Measurements from ENCODE around the gene LETM1. TPM values are rescaled to one million over a fixed set of nuclear protein-coding genes. Genes with fewer than 3 reads are reported as not detected.
A peak's percentile ranks its signal among the peaks of the same experiment; 100 is the strongest.

LETM1 gene
- total RNA-seq, 1 experiment from 2014 or later = 86.3 TPM

GRCh38 chr4:1812720-1813119 lies 43.2 kb downstream of the LETM1 start:
- no peaks in the 10 kb centered on the region for H3K79me2 ChIP-seq (ENCODE audit: low read length)
- no peak overlapping the region for H3K4me2 ChIP-seq (ENCODE audit: low read length)
- ATAC-seq = no peak
- ChIA-PET POLR2A (ENCODE audit: unreplicated experiment) (no interaction called here), CTCF (no interaction called here)
- H4K20me1 ChIP-seq (ENCODE audit: low read length) = no peaks in the 10 kb centered on the region
- peaks cover 18% of the 10 kb centered on the region; the same call in 1 of the 2 replicates for H3K36me3 ChIP-seq (ENCODE audit: low read depth, low read length)
- TF ChIP-seq EZH2phosphoT487 (IDR thresholded peaks at IDR 0.05; ENCODE audit: borderline replicate concordance, low read length) (no peak), EZH2 (IDR thresholded peaks at IDR 0.05; ENCODE audit: low read length, unreplicated experiment) (no peak), CTCF (conservative IDR thresholded peaks at IDR 0.05; ENCODE audit: low read depth, low read length) (no peak)
- DNase-seq = no peak
- no TSS peak for BruUV-seq (replicated peaks)
- H2AFZ ChIP-seq (ENCODE audit: low read length) = no peak overlapping the region
- H3K9ac ChIP-seq (ENCODE audit: low read length) = no peak overlapping the region
- H3K4me1 ChIP-seq (ENCODE audit: insufficient read depth, low read length) = no peaks in the 10 kb centered on the region
- no peaks in the 10 kb centered on the region for H3K9me2 ChIP-seq (replicated peaks; ENCODE audit: low read length)
- H3K27ac ChIP-seq (ENCODE audit: low read length) = no peak overlapping the region
- H3F3A ChIP-seq (ENCODE audit: low read length, unreplicated experiment) = no peaks in the 10 kb centered on the region
- intact Hi-C loops (cut with micrococcal nuclease) = no loop called here
- H3K27me3 ChIP-seq (ENCODE audit: low read length) = no peaks in the 10 kb centered on the region
- H3K9me3 ChIP-seq (ENCODE audit: low read length) = no peaks in the 10 kb centered on the region
- no peak overlapping the region for H3K4me3 ChIP-seq (ENCODE audit: low read length)

DNA sequence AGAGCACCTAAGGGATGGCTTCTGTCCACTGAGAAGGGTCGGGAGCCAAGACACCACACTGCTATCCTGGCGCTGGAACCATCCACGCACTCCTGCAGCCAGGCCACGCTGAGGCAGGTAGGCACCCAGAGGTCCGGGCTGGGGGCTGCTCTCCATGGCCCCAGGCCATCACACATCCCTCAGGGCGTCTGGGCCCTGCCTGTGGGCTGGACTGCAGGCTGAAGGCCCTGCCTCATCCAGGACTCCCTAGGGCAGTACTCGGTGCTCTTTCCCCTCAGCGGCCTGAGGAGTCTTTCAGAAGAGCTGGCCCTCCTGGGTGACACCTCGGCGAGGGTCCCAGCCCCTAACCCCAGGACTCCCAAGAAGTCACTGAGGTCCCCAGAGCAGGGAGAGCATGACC lies 45.2 kb downstream of the LETM1 start:
- no peak overlapping the region for H2AFZ ChIP-seq (ENCODE audit: low read length)
- no peak overlapping the region for H3K4me3 ChIP-seq (ENCODE audit: low read length)
- DNase-seq (no peak), ATAC-seq (no peak)
- TF ChIP-seq CTCF (conservative IDR thresholded peaks at IDR 0.05; ENCODE audit: low read depth, low read length) (no peak), EZH2 (IDR thresholded peaks at IDR 0.05; ENCODE audit: low read length, unreplicated experiment) (no peak), EZH2phosphoT487 (IDR thresholded peaks at IDR 0.05; ENCODE audit: borderline replicate concordance, low read length) (no peak)
- H3K9me2 ChIP-seq (replicated peaks; ENCODE audit: low read length) = no peaks in the 10 kb centered on the region
- H3K9ac ChIP-seq (ENCODE audit: low read length) = no peak overlapping the region
- no peaks in the 10 kb centered on the region for H3K4me1 ChIP-seq (ENCODE audit: insufficient read depth, low read length)
- BruUV-seq (replicated peaks) = no TSS peak
- ChIA-PET POLR2A (ENCODE audit: unreplicated experiment) (no interaction called here), CTCF (no interaction called here)
- no peaks in the 10 kb centered on the region for H3K79me2 ChIP-seq (ENCODE audit: low read length)
- no peaks in the 10 kb centered on the region for H3K9me3 ChIP-seq (ENCODE audit: low read length)
- no peak overlapping the region for H3K27ac ChIP-seq (ENCODE audit: low read length)
- no peaks in the 10 kb centered on the region for H3F3A ChIP-seq (ENCODE audit: low read length, unreplicated experiment)
- intact Hi-C loops (cut with micrococcal nuclease) = loop anchor here (1.0 kb wide), 1 partner anchor 64 kb away; no protein-coding TSS in a partner anchor
- no peak overlapping the region for H3K4me2 ChIP-seq (ENCODE audit: low read length)
- no peaks in the 10 kb centered on the region for H3K27me3 ChIP-seq (ENCODE audit: low read length)
- H4K20me1 ChIP-seq (ENCODE audit: low read length) = no peaks in the 10 kb centered on the region
- peaks cover 7% of the 10 kb centered on the region; the same call in 1 of the 2 replicates for H3K36me3 ChIP-seq (ENCODE audit: low read depth, low read length)

GRCh38 chr4:1809754-1810502 lies 46.0 kb downstream of the LETM1 start:
- Histone ChIP-seq H3K36me3 (ENCODE audit: low read depth, low read length) (peaks cover 3% of the 10 kb centered on the region; the same call in 1 of the 2 replicates), H3K9me3 (ENCODE audit: low read length) (no peaks in the 10 kb centered on the region), H4K20me1 (ENCODE audit: low read length) (no peaks in the 10 kb centered on the region), H3K9me2 (replicated peaks; ENCODE audit: low read length) (no peaks in the 10 kb centered on the region), H3K4me2 (ENCODE audit: low read length) (no peak overlapping the region), H3K4me1 (ENCODE audit: insufficient read depth, low read length) (no peaks in the 10 kb centered on the region), H3K27ac (ENCODE audit: low read length) (no peak overlapping the region), H3F3A (ENCODE audit: low read length, unreplicated experiment) (no peaks in the 10 kb centered on the region), H3K79me2 (ENCODE audit: low read length) (no peaks in the 10 kb centered on the region), H3K4me3 (ENCODE audit: low read length) (no peak overlapping the region), H3K9ac (ENCODE audit: low read length) (no peak overlapping the region), H3K27me3 (ENCODE audit: low read length) (no peaks in the 10 kb centered on the region), H2AFZ (ENCODE audit: low read length) (no peak overlapping the region)
- CTCF ChIA-PET = no interaction called here
- peak; percentile 81 for TF ChIP-seq CTCF (conservative IDR thresholded peaks at IDR 0.05; ENCODE audit: low read depth, low read length)
- no peak for TF ChIP-seq EZH2phosphoT487 (IDR thresholded peaks at IDR 0.05; ENCODE audit: borderline replicate concordance, low read length)
- POLR2A ChIA-PET (ENCODE audit: unreplicated experiment) = no interaction called here
- peak; percentile 48 for DNase-seq
- no TSS peak for BruUV-seq (replicated peaks)
- intact Hi-C loops (cut with micrococcal nuclease) = loop anchor here (1.0 kb wide), 1 partner anchor 64 kb away; no protein-coding TSS in a partner anchor
- ATAC-seq = peak; percentile 83
